Stimulated activated CD4-positive, alpha-beta T cell treated with anti-CD3 and anti-CD28 coated beads, Interleukin-2, amount 100 ng/mL, for 24 hours (primary cell): ENCODE data around the gene TMEM255A.

Experiments
- DNase-seq, 2 donors: peaks; one replicate each; pipeline ENCODE4 v3.0.0-alpha.2; 2020

TMEM255A gene

GRCh38 chrX:120262859-120263708 lies 48.2 kb downstream of the TMEM255A start:
- DNase-seq, result no peak

GRCh38 chrX:120260369-120260768 lies 50.9 kb downstream of the TMEM255A start:
- no peak for DNase-seq

- no peak for DNase-seq
Observed at GRCh38 chrX:120253784-120254183, 57.5 kb downstream of the TMEM255A start.

- peak; percentile 12 to 24 for DNase-seq
Observed at GRCh38 chrX:120251471-120252011, 59.7 kb downstream of the TMEM255A start.

GRCh38 chrX:120250522-120251271 lies 60.6 kb downstream of the TMEM255A start, which contains the start of gene ZBTB33:
ZBTB33 (plus strand) TSS chrX:120250812; CDS start chrX:120253416, 2,604 bp downstream.
- DNase-seq, result peak; percentile 82 to 84

GRCh38 chrX:120244735-120245498 lies 66.3 kb downstream of the TMEM255A start:
- DNase-seq, result peak; percentile 50 to 55

- DNase-seq, result no peak
Observed at GRCh38 chrX:120244395-120244734, 66.9 kb downstream of the TMEM255A start.

- DNase-seq, result no peak
Observed at GRCh38 chrX:120242813-120243212, 68.4 kb downstream of the TMEM255A start.

GRCh38 chrX:120238933-120239332 lies 72.3 kb downstream of the TMEM255A start:
- DNase-seq, result no peak

GRCh38 chrX:120236687-120237479 lies 74.4 kb downstream of the TMEM255A start:
- no peak for DNase-seq

- no peak for DNase-seq
Observed at GRCh38 chrX:120235284-120235683, 76.0 kb downstream of the TMEM255A start.

- no peak for DNase-seq
Observed at GRCh38 chrX:120228187-120228908, 82.9 kb downstream of the TMEM255A start.

- no peak for DNase-seq
Observed at GRCh38 chrX:120224388-120224787, 86.9 kb downstream of the TMEM255A start.

- no peak for DNase-seq
Observed at GRCh38 chrX:120223374-120223773, 87.9 kb downstream of the TMEM255A start.

- DNase-seq, result peak; percentile 57 to 61
Observed at GRCh38 chrX:120213438-120214265, 97.6 kb downstream of the TMEM255A start.
